Gastrocnemius medialis (tissue), 4 donors: Measurements from ENCODE around the gene TGFBR3L. TPM values are rescaled to one million over a fixed set of nuclear protein-coding genes. Genes with fewer than 3 reads are reported as not detected.

Experiments used
- ATAC-seq, 2 donors: fragments of 150-250 bp; one replicate each; pipeline ENCODE4 v1.9.1; 2016
- DNase-seq, 2 donors: peaks; one replicate each; pipeline ENCODE4 v3.0.0-alpha.2; 2019
- H3K27ac ChIP-seq, 4 donors: fragments of 200-600 bp; sonication (generic); 1 replicate in 1 of 4; 2 replicates in 3 of 4; pipeline ENCODE4 v1.5.1; 2016 to 2018; ENCODE audit warnings: mild to moderate bottlenecking in 2 of 4, moderate library complexity in 1 of 4
- H3K27me3 ChIP-seq, 3 donors: fragments of 200-600 bp; sonication (generic) in 2 of 3; 1 replicate in 1 of 3; 2 replicates in 2 of 3; pipeline versions ENCODE4 v1.5.1 to v1.6.0; 2016 to 2019; ENCODE audit warnings: mild to moderate bottlenecking in 1 of 3, moderate library complexity in 1 of 3
- H3K36me3 ChIP-seq, 2 donors: fragments of 200-600 bp; sonication (generic) in 1 of 2; one replicate each; pipeline ENCODE4 v1.5.1; 2017 to 2018
- H3K4me1 ChIP-seq, 2 donors: fragments of 200-600 bp; sonication (generic) in 1 of 2; one replicate each; pipeline ENCODE4 v1.5.1; 2016 to 2017; ENCODE audit warnings: mild to moderate bottlenecking in 2 of 2
- H3K4me3 ChIP-seq, 4 donors: fragments of 200-600 bp; sonication (generic) in 3 of 4; 1 replicate in 1 of 4; 2 replicates in 3 of 4; pipeline ENCODE4 v1.5.1; 2016 to 2019; ENCODE audit warnings: mild to moderate bottlenecking in 2 of 4
- H3K9me3 ChIP-seq, 3 donors: fragments of 200-600 bp; sonication (generic) in 2 of 3; 1 replicate in 1 of 3; 2 replicates in 2 of 3; pipeline ENCODE4 v1.5.1; 2016 to 2019
- CTCF ChIP-seq, 5 experiments: fragments of 450-650 bp in 3 of 5; fragments of 200-600 bp in 2 of 5; sonication (generic) in 2 of 5; IDR thresholded peaks in 4 of 5; conservative IDR thresholded peaks in 1 of 5; 1 replicate in 4 of 5; 2 replicates in 1 of 5; pipeline ENCODE4 v1.5.1; 2016 to 2019; ENCODE audit warnings: antibody characterized with exemption in 5 of 5, mild to moderate bottlenecking in 3 of 5, moderate library complexity in 3 of 5
- POLR2A ChIP-seq, 2 donors: fragments of 450-650 bp; IDR thresholded peaks; one replicate each; pipeline ENCODE4 v1.6.1; 2017; ENCODE audit warnings: antibody characterized with exemption in 2 of 2, mild to moderate bottlenecking in 2 of 2, moderate library complexity in 2 of 2
- in situ Hi-C, 4 donors: fragments of 200-750 bp; cut with MboI; loops; one replicate each; pipeline versions ENCODE4 v1.15.0 to v1.8.0; 2017; ENCODE audit warnings: low sequenced_read_pairs in 4 of 4
- intact Hi-C: fragments of 100-400 bp; cut with DNase I; formaldehyde crosslinking; loops from one replicate; pipeline ENCODE4 v1.15.1; 2023; ENCODE audit warnings: low total_unique reads
- total RNA-seq, 4 donors: library from RNA; depleted of rRNA; stranded (reverse); fragments of >200 nt; gene quantifications; one replicate each; pipeline versions ENCODE4 v1.1.0 to v1.2.3, GENCODE V29; 2016

The TGFBR3L gene
- total RNA-seq, 4 donors from 2014 or later, result 0.62 to 2.6 (median 1.5) TPM; not detected in 1

GRCh38 chr19:7926021-7926726 is 11.5 kb downstream of the TGFBR3L start, which contains the start of gene CTXN1:
TSS of gene CTXN1 (minus strand) at chr19:7926135. CDS start at chr19:7925538, 597 bp downstream.
- peaks cover 0 to 20% of the 10 kb centered on the region in 2 donors for H3K36me3 ChIP-seq
- peak within 1 kb of the TSS; percentile 39 to 53 (median 46) for H3K4me3 ChIP-seq
- H3K4me1 ChIP-seq, result peaks cover 12 to 31% of the 10 kb centered on the region in 2 donors
- H3K9me3 ChIP-seq, result no peaks in the 10 kb centered on the region
- TF ChIP-seq CTCF (IDR thresholded peaks at IDR 0.05 in 4 of 5, conservative IDR thresholded peaks at IDR 0.05 in 1 of 5), result no peak
- TF ChIP-seq POLR2A (IDR thresholded peaks at IDR 0.05), result no peak
- in situ Hi-C loops (no loop called here), intact Hi-C loops (loop anchor here (2.0 kb wide), 1 partner anchor 73 kb away; no protein-coding TSS in a partner anchor)
- peaks cover 0 to 6% (median 0%) of the 10 kb centered on the region in 3 donors for H3K27me3 ChIP-seq
- ATAC-seq (peak; percentile 37 to 61), DNase-seq (no peak)
- H3K27ac ChIP-seq, result peak within 1 kb of the TSS in 1 of 4 donors; percentile 29

GRCh38 chr19:7926727-7927604 is 12.3 kb downstream of the TGFBR3L start:
- Histone ChIP-seq H3K36me3 (peaks cover 0 to 28% of the 10 kb centered on the region in 2 donors), H3K4me3 (no peak overlapping the region), H3K27ac (no peak overlapping the region), H3K4me1 (peaks cover 5 to 23% of the 10 kb centered on the region in 2 donors), H3K9me3 (no peaks in the 10 kb centered on the region), H3K27me3 (peaks cover 0 to 6% (median 0%) of the 10 kb centered on the region in 3 donors)
- in situ Hi-C loops, result no loop called here
- no peak for TF ChIP-seq POLR2A (IDR thresholded peaks at IDR 0.05)
- no peak for TF ChIP-seq CTCF (IDR thresholded peaks at IDR 0.05 in 4 of 5, conservative IDR thresholded peaks at IDR 0.05 in 1 of 5)
- no peak for ATAC-seq
- intact Hi-C loops, result loop anchor here (2.0 kb wide), 1 partner anchor 74 kb away; no protein-coding TSS in a partner anchor
- DNase-seq, result no peak

- Histone ChIP-seq H3K36me3 (peaks cover 0 to 29% of the 10 kb centered on the region in 2 donors), H3K27me3 (peaks cover 0 to 6% (median 0%) of the 10 kb centered on the region in 3 donors), H3K4me3 (no peak overlapping the region), H3K4me1 (peaks cover 5 to 20% of the 10 kb centered on the region in 2 donors), H3K9me3 (no peaks in the 10 kb centered on the region), H3K27ac (peak overlapping the region; percentile 63 to 78 (median 71))
- TF ChIP-seq POLR2A (IDR thresholded peaks at IDR 0.05) (no peak), CTCF (IDR thresholded peaks at IDR 0.05 in 4 of 5, conservative IDR thresholded peaks at IDR 0.05 in 1 of 5) (no peak)
- in situ Hi-C loops, result no loop called here
- ATAC-seq, result no peak
- DNase-seq, result no peak
- intact Hi-C loops, result loop anchor here (2.0 kb wide), 1 partner anchor 75 kb away; no protein-coding TSS in a partner anchor
Observed at GRCh38 chr19:7927605-7928333, 13.1 kb downstream of the TGFBR3L start.

GRCh38 chr19:7928334-7928706 is 13.7 kb downstream of the TGFBR3L start:
- H3K4me1 ChIP-seq, result peaks cover 5 to 20% of the 10 kb centered on the region in 2 donors
- no peaks in the 10 kb centered on the region for H3K9me3 ChIP-seq
- H3K36me3 ChIP-seq, result peaks cover 0 to 30% of the 10 kb centered on the region in 2 donors
- TF ChIP-seq CTCF (IDR thresholded peaks at IDR 0.05 in 4 of 5, conservative IDR thresholded peaks at IDR 0.05 in 1 of 5) (no peak), POLR2A (IDR thresholded peaks at IDR 0.05) (no peak)
- H3K4me3 ChIP-seq, result no peak overlapping the region
- no peak for DNase-seq
- peak overlapping the region; percentile 63 to 78 (median 71) for H3K27ac ChIP-seq
- no peak for ATAC-seq
- intact Hi-C loops, result no loop called here
- H3K27me3 ChIP-seq, result peaks cover 0 to 6% (median 0%) of the 10 kb centered on the region in 3 donors
- in situ Hi-C loops, result no loop called here
